Left lobe of liver (tissue), 2 donors: ENCODE data around the gene MBNL3. TPM values are rescaled to one million over a fixed set of nuclear protein-coding genes. Genes with fewer than 3 reads are reported as not detected.
A peak's percentile ranks its signal among the peaks of the same experiment; 100 is the strongest.

Experiments used
- ATAC-seq: fragments of 200-7000 bp; cut with Tn5 transposase; one replicate; pipeline ENCODE4 v1.9.1; 2020; ENCODE audit warnings: mild to moderate bottlenecking, moderate library complexity
- DNase-seq: peaks from one replicate; pipeline ENCODE4 v3.0.0-alpha.2; 2020; ENCODE audit warnings: low spot score
- total RNA-seq: library from RNA; stranded (reverse); gene quantifications from one replicate; pipeline ENCODE4 v1.2.1, GENCODE V29; 2021
- donor health status: DM: no; HTN: no; CAD: no; lungs with moderate emphysema.
- donor health status: DM: no; HTN: yes; CAD: no.

MBNL3 gene, protein sequence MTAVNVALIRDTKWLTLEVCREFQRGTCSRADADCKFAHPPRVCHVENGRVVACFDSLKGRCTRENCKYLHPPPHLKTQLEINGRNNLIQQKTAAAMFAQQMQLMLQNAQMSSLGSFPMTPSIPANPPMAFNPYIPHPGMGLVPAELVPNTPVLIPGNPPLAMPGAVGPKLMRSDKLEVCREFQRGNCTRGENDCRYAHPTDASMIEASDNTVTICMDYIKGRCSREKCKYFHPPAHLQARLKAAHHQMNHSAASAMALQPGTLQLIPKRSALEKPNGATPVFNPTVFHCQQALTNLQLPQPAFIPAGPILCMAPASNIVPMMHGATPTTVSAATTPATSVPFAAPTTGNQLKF
- 93.4 TPM for total RNA-seq

DNA sequence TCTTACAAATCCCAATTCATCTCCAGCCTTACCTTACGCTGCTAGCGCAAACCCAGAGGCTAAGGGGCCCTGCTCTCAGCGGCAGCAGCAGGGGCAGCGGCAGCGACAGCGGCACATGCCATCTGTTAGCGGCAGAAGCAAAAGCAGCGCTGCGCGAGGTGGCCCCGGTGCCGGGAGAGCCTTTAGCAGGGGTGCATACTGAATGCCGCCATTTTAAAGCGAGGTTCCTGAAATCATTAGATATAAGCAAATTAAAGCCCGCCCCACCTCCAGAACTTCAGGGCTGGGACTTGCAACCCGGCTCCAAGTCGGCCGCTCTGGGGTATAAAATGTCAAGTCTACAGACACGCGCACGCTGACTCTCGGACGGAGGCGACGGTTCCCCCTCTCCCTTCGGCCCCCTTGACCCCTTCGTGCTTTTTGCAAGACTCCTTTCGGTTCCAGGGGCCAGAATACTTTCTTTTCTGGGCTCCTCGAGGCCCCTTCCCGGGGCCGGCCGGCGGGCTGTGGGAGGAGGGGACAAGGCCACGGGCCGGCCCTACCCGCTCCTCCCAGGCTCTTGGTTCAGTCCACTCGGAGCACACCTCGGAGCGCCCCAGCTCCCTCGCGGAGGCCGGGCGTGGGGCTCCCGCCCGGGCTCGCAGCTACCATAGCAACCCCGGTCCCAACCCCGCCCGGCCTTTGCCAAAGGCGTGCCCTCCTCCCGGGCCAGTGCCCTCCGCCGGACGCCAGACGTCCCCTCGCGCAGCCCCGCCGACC, at the start of gene MBNL3:
Gene MBNL3 (minus strand): TSS at position 220 of the 759 bp plus-strand sequence. CDS start 49,427 bp downstream, outside the sequence.
- peak; percentile 82 for DNase-seq
- ATAC-seq = peak; percentile 86

DNA sequence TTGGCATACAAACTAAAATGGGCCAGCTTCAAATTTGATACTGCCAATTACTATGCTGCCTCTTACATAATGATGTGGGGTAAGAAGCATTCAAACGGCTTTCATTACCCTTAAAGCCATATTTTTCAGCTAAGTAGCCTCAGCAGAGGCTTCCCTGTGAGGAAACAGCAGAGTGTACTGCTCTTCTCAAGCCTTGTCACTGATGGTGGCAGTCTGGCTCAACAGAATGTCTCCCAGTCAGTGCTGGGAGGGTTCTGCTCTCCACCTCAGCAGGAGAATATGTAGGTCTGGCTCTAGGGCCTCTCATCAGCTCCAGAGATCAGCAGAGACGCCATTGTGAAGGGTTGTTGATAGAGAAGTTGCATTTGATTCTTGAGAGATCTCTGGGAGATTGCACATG, 44.6 kb upstream of the MBNL3 start:
- no peak for ATAC-seq

DNA sequence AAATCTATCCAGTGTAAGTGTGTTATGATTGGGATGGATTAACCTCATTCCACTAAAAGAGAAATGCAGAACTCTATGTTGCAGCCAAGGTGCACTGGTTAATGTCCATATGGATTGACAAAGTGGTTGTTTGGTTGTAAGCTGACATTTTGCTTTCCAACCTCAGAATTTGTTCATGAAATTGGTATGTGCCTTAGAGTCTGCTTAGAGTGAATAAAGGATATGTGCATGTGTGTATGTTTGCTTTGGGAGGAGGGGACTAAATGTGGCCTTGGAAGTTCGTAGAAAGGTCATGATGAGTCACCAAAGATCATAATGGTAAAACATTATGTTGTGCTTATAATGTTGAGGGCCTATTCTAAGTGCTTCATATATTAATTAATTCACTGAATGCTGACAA, 44.1 kb upstream of the MBNL3 start:
- DNase-seq = no peak
- no peak for ATAC-seq

More for the DNA sequence above, 44.6 kb upstream of the MBNL3 start:
- DNase-seq = no peak

DNA sequence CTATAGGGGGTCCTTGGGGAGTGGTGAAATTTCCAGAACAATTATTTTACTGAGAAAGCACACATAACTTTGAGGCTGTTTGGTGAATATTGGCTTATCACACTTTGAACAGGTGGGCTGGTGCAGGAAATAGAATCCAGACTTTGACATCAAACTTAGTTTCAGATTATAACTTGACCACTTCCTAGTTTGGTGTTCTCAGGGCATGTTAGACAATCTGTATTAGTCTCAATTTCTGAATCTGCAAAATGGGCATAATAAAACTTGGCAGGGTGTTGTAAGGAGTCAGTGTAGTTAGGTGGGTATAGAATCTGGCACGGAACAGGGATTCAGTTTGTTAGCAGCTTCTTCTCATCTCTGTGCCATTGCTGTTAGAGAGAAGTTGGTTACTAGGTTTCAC, 43.3 kb upstream of the MBNL3 start:
- DNase-seq = no peak
- no peak for ATAC-seq

DNA sequence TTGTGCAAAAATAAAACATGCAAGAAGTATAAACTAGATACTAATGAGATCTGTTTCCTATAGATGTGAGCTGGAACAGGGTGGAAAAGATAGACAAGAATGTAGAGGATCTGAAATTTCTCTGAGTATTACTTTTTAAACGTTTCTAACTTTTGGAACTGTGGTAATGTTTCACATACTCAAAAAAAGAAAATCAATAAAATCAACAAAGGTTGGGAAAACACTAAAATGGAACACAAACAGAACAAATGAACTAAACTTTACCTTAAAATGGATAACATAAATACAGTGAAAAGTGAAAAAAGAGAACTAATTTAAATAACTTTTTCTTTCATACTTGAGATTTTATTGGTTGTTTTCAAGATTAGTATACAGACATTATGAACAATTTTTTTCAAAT, 32.0 kb upstream of the MBNL3 start:
- ATAC-seq (peak; percentile 36), DNase-seq (no peak)

DNA sequence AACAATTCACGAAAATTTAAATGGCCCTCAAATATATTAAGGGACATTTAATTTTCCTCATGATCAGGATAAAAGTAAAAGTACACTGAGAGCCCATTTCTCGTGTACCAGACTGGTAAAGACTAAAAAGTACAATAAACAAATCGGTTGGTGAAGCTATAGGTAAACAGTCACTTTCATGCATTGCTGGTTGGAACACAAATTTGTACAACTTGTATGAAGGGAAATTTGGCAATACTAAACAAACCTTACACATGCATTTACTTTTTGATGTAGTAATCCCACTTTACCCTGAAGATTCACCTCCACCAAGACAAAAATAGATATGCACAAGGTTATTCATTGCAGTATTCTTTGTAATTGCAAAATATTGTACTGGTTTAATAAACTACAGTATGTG, 31.4 kb upstream of the MBNL3 start:
- ATAC-seq = peak; percentile 54
- DNase-seq = no peak

DNA sequence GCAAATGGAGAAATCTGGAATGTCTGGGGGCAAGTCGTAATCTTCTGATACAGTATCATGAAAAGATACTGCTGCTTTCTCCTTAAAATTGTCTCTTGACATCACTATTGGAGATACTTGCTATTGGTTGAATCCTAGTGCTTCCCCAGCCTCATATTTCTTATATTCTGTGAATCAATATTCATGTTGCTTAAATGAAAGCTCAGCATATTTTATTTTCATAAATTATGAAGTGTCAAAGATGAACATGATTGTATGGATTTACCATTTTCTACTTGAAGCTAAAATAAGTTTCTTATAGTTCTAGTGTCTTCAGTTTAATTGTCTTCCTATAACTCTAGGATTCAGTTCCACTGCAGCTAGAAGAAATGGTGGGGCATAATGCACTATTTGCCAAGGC, 29.6 kb upstream of the MBNL3 start:
- DNase-seq (no peak), ATAC-seq (no peak)

DNA sequence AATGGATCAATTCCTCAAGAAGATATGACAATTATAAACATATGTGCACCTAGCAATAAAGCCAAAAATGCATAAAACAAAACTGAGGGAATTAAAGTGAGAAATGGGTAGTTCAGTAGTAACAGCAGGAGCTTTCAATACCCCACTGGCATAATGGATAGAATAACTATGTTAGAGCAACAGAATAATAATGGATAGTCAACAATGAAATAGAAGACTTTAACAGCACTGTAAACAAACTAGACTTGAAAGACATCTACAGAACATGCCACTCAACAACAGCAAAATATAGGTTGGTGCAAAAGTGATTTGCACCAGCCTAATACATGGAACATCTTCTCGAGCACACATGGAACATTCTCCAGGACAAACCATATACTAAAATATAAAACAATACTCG, 20.0 kb upstream of the MBNL3 start:
- ATAC-seq = no peak
- DNase-seq = no peak

DNA sequence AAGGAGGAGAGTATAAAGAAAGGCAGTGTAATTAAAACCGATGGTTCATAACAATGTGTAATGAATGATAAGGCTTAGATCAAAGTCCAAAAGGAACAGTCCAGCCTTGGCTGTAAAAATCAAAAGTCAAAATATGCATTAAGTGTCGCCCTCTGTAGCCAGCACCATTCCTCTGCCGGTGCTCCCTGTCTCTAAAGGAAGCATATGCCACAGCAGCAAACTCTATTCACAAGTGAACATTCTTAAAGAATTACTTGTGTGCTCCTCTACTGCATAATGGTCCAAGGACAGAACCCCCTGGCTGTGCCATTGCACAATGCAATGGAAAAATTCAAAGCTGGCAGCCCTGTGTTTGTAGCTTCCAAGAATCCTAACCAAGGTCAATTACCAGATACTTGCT, 16.3 kb upstream of the MBNL3 start:
- ATAC-seq (peak; percentile 71), DNase-seq (peak; percentile 48)

DNA sequence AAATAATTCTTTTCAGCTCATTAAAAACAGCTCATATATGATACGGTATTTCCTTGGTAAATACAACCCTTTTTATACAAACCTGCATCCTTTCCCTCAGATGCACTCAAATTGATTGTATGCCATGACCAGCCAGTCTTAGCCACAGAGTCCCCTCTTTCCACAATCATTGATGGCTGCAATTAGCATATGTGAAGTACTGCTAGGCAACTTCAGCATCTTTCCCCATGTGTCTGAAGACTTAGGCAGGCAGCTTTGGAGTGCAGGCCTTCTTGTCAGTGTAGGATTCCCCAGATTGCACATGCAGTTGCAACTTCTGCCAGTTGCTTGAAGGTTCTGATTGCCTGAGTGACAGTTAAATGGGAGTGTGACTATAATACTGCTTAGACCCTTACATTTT, 15.6 kb upstream of the MBNL3 start:
- ATAC-seq (no peak), DNase-seq (no peak)

DNA sequence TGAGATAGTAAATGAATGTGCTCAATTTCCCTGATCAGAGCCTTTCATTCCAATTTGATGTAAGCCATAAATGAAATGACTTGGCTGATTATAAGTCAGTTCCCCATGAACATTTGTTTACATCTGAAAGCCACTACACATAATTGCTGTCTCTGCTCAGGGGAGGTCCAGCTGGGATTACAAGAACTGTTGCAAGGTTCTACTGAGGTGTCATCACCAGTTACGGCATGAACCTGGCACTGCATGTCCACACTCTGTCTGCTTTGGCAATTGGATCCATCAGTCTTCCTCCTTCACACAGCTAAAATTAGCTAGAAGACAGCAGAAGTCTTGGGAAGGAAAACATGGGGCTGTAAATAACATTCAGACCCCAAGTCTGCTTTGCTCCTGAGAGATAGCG, 12.8 kb upstream of the MBNL3 start:
- ATAC-seq (peak; percentile 61), DNase-seq (no peak)

DNA sequence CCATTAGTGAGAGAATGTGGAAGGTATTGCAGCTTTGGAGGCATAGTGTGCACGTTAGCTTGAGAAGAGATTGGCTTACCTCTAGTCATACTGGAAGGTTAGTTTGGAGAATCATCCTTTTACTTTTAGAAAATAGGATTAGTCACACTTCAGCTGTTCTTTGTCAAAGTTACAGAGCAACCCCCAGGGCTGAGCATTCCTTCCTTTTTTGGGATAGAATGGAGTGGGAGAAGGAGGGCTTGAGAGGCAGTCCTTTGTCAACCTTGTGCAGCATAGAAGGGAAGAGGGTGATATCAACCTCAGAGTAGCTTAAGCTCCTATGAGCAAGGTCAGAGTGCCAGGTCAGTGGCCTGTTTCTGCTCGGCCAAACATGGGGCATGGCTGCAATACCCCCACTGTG, 8.6 kb upstream of the MBNL3 start:
- DNase-seq (no peak), ATAC-seq (no peak)

DNA sequence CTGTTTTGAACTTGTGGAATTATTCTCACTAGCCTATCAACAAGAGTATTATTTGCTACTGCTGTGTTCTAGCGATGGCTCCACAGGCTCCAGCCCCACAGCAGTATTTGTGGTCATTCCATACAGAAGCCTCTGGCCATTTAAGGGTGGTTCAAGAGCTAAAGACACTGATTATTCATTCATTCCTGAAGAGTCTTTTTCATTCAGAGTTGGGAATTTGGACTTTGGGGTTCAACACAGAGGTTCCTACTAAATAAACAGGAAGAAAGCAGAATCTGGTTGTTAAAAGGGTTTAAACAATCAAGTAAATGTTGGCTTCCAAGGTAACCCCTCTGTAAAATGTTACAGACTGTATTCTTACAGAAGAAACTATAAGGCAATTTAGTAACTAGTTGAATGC, 4.3 kb upstream of the MBNL3 start:
- ATAC-seq (no peak), DNase-seq (no peak)

DNA sequence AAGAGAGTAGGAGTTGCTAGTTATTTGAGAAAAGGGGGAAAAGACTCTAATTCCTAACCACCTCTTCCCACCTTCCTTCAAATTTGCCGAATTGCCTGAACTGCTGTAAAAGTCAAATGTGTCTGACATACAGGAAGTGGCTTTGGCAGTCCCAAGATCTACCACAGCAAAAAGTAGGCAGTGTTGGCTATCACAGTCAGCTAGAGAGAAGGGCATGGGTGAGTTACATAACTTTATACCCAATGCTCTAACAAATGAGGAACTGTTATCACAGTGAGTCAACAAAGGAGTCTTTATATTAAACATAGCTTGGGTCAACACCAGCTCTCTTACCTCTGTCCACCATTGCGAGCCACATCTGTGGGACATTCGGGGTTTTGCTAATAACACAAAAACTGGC, 2.4 kb upstream of the MBNL3 start:
- DNase-seq (no peak), ATAC-seq (peak; percentile 57)

DNA sequence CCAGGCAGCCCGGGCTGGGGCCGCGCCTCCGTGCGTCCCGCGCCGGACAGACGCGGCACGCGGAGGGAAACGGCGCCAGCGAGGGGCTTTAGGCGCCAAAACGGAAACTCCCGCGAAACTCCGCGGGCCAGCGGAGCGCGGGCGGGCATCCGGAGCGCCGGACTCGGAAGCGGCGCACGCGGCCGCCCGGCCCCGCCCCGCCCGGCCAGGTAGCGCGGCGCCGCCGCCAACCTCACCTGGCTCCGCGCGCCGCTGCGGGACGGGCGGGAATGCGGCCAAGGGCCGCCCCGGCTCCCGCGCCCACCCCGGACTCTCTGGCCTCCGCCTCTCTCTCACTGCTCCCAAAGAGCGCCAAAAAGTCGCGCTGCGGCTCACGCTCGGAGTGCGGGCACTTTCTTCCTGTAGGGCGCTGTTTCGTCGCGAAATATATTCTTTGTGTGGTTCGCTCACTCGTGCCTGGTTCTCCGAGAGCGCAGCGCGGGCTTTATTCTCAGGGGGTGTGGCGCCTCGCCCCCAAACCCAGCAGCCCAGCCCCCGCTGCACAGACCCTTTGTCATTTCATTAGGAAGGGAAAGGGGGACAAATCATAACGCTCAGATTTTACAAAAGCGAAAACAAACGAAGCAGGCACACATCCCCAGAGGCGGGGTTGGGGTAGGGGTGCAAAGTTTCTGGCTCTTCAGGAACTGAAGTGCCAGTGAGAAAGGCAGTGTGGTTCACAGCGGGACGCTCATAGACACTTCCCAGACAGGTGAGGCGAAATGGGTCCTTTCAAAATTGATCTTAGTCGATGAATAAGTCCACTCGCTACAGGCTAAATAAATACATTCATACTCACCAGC, 961 bp upstream of the MBNL3 start:
- DNase-seq (peak; percentile 61), ATAC-seq (peak; percentile 69)

DNA sequence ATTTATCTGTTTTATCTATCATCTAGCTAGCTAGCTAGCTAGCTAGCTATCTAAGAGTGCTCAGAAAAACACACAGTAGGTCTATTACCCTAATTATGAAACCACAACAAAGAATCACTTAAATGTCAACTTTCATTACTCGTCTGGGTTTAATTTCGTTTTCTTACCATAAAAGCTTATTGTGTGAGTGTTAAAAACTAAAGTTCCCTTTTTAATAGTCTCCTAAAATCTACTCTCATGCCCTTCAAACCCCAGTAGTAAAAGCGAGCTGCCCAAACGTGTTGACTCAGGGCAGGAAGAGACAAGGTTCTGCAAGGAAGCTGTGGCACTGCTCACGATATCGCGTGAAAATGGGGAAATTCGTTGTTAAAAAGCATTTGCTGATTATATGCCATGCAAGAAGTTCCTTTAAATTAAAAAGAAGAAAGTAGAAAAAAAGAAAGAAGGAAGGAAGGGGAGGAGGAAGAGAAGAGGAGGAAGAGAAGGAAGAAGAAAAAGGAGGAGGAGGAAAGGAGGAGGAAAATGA, 595 bp downstream of the MBNL3 start:
- ATAC-seq (no peak), DNase-seq (no peak)

DNA sequence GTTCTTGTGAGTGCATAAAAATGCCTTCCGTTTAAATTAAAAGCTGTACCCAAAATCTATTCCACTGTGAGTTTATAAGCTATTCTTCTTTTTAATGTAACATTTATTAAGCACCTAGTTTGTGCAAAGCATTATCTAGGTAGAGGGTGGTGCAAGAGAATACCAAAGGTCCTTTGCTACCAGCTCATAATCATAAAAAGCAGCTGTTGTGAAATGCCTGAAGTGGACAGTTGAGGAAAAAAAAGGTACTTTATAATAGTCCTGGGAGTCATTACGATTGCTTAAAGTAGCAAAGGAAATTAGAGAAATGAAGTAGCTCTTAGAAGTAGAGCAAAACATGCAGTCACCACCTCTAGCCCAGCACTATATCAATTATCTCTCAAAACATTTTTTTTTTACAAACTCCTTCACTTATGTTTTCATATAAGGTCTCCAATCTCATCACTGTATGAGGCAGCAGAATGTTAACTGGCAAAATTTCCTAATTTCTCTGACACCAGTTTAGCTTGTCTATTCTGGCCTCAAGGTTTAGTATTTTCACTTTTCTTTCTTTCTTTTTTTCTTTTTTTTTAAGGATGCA, 2.1 kb downstream of the MBNL3 start:
- ATAC-seq (no peak), DNase-seq (no peak)

DNA sequence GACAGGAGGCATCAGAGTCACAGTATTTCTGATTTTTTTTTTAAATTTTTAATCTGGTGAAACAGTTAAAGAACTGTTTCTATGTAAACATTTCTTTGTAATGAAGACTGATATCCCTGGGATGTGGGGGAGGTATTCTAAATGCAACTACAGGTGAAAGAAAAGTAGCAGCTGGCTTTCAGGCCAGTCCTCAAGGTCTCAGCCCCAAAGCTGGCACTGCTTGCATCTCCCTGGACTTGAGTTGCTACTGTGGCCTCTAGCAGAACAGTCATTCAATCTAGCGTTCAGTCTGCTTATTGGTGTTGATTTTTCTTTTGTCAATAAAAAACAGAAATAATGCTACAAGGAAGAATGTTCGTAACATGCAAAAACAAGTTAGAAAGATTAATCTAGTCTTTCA, 4.9 kb downstream of the MBNL3 start:
- ATAC-seq = no peak
- no peak for DNase-seq

DNA sequence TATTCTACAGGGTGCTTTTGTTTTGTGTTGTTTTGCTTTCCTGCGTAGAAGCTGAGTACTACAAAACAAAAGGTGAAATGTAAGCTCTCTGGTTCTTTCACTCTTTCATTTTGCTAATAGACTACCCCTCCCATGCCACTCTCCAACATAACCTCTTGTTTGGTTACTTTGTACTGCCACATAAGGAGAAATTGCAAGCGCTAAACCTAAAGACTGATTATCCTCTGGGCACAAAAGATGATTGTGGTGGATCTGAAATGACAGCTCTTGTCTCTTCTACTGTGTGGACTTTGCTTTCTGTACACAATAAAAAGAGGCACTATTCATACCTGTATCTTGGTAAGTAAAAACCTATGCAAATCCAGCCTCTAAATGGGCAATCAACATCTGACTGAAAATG, 5.3 kb downstream of the MBNL3 start:
- DNase-seq = no peak
- ATAC-seq = peak; percentile 39

DNA sequence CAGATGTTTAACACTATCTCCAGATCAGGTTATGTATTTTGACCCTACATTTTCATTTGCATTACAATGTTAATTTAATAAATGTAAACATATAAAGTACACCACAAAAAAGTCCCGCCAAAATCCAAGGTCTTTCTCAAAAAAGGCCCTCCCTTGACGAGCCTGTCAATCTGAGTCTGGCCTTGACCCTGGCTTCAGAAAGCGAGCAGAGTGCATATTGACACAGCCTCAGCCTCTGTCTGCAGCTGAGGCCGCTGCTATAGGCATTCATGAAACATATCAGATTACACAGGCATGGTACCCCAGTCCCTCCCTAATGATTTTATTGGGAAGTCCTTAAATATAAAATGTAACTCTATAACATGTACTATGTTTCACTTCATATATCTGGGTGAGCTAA, 6.2 kb downstream of the MBNL3 start:
- DNase-seq (peak; percentile 54), ATAC-seq (peak; percentile 69)

DNA sequence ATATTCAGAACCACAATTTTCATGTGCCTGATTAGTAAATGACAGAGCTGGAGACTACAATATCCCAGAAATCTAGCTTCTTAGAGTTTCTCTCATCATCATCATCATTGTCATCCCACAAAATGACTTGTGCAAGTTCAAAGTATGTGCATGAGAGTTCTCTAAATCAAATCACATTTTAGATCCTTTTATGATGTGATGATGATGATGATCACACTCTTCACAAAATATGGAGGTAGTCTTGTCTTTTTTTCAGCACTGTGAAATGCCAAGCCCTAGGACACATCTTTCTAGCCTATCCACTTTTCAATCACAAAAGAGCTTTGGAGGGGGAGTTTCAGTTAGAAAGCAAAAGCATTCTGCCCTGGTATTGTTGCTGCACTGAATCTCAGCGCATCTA, 7.4 kb downstream of the MBNL3 start:
- DNase-seq (no peak), ATAC-seq (no peak)
